HepG2 (cell line): ENCODE results near the gene GHRL. TPM values are rescaled to one million over a fixed set of nuclear protein-coding genes. Genes with fewer than 3 reads are reported as not detected.
A peak's percentile ranks its signal among the peaks of the same experiment; 100 is the strongest.

Source experiments
- ARNTL ChIP-seq: sonication (generic); formaldehyde crosslinking; IDR thresholded peaks from 2 replicates; pipeline ENCODE4 v1.4.0; 2020; ENCODE audit warnings: mild to moderate bottlenecking, missing genetic modification reagents
- CERS6 ChIP-seq: sonication (generic); formaldehyde crosslinking; IDR thresholded peaks from 2 replicates; pipeline ENCODE4 v1.5.0; 2020; ENCODE audit warnings: missing genetic modification reagents
- DZIP1 ChIP-seq: sonication (generic); formaldehyde crosslinking; IDR thresholded peaks from 2 replicates; pipeline ENCODE4 v1.5.0; 2020; ENCODE audit warnings: mild to moderate bottlenecking, missing genetic modification reagents
- HOXA9 ChIP-seq: sonication (generic); formaldehyde crosslinking; IDR thresholded peaks from 2 replicates; pipeline ENCODE4 v1.8.1; 2022; ENCODE audit warnings: missing genetic modification reagents, mild to moderate bottlenecking, moderate library complexity, borderline replicate concordance
- NFKB2 ChIP-seq: sonication (generic); formaldehyde crosslinking; IDR thresholded peaks from 2 replicates; pipeline ENCODE4 v1.4.0; 2020; ENCODE audit warnings: missing genetic modification reagents, borderline replicate concordance
- PATZ1 ChIP-seq: sonication (generic); formaldehyde crosslinking; IDR thresholded peaks from 2 replicates; pipeline ENCODE4 v1.4.0; 2020; ENCODE audit warnings: missing genetic modification reagents
- PHF5A ChIP-seq: IDR thresholded peaks from one replicate; pipeline ENCODE4 v1.6.1; 2018; ENCODE audit warnings: low read depth, missing genetic modification reagents; ENCODE audit not compliant: unreplicated experiment
- PLRG1 ChIP-seq: fragments of 450-650 bp; conservative IDR thresholded peaks from 2 replicates; pipeline ENCODE4 v1.6.1; 2016
- PPARG ChIP-seq: conservative IDR thresholded peaks from 2 replicates; pipeline ENCODE4 v1.6.1; 2016; ENCODE audit warnings: missing biosample characterization, missing genetic modification reagents
- TEAD2 ChIP-seq: sonication (generic); formaldehyde crosslinking; IDR thresholded peaks from 2 replicates; pipeline ENCODE4 v1.9.0; 2021; ENCODE audit warnings: missing genetic modification reagents
- TEAD3 ChIP-seq: optimal IDR thresholded peaks from 2 replicates; pipeline ENCODE3; 2016; ENCODE audit warnings: borderline replicate concordance
- TFDP2 ChIP-seq: sonication (generic); formaldehyde crosslinking; IDR thresholded peaks from 2 replicates; pipeline ENCODE4 v1.4.0; 2020; ENCODE audit warnings: missing genetic modification reagents
- THAP8 ChIP-seq: sonication (generic); formaldehyde crosslinking; IDR thresholded peaks from 2 replicates; pipeline ENCODE4 v1.5.1; 2020; ENCODE audit warnings: missing genetic modification reagents, mild to moderate bottlenecking, borderline replicate concordance
- ZBTB44 ChIP-seq: sonication (generic); formaldehyde crosslinking; IDR thresholded peaks from 2 replicates; pipeline ENCODE4 v1.4.0; 2020; ENCODE audit warnings: missing genetic modification reagents
- ZNF18 ChIP-seq: sonication (generic); formaldehyde crosslinking; IDR thresholded peaks from 2 replicates; pipeline ENCODE4 v1.8.0; 2022; ENCODE audit warnings: mild to moderate bottlenecking, missing genetic modification reagents; ENCODE audit not compliant: insufficient replicate concordance
- ZNF746 ChIP-seq: sonication (generic); formaldehyde crosslinking; IDR thresholded peaks from 2 replicates; pipeline ENCODE4 v1.8.0; 2022; ENCODE audit warnings: mild to moderate bottlenecking, missing genetic modification reagents
- ZNF777 ChIP-seq: sonication (generic); formaldehyde crosslinking; IDR thresholded peaks from 2 replicates; pipeline ENCODE4 v1.4.0; 2020; ENCODE audit warnings: missing genetic modification reagents
- polyA plus RNA-seq, 8 experiments: library from polyadenylated mRNA; depleted of rRNA in 3 of 8; stranded (reverse) in 7 of 8; unstranded in 1 of 8; fragments of >200 nt; fragmentation: Illumina TruSeq in 4 of 8; extraction: Trizol in 4 of 8; gene quantifications; 2 replicates each; pipeline versions ENCODE4 v1.2.1 to v1.2.3, GENCODE V29; 2011 to 2016; ENCODE audit warnings: low read depth in 4 of 8, missing spikeins in 1 of 8, mixed read lengths in 1 of 8; ENCODE audit not compliant: insufficient read depth in 1 of 8
- total RNA-seq, 5 experiments: library from RNA; depleted of rRNA; stranded (reverse); fragments of >200 nt; fragmentation: Illumina TruSeq; extraction: Trizol; gene quantifications; 2 replicates each; pipeline ENCODE4 v1.2.3, GENCODE V29; 2016; ENCODE audit warnings: low read depth in 1 of 5

GHRL gene
- total and polyA plus RNA-seq, 2 of the 13 experiments (the other 11 are each of a cell fraction or from before 2014, with no cell fraction given): 0.09 TPM; not detected in 1

- no peak for TF ChIP-seq ZBTB44 (CRISPR knock-in tag)
- no peak for TF ChIP-seq CERS6 (CRISPR knock-in tag)
- TF ChIP-seq ZNF746: no peak
- 0 out of 2 replicates have a peak, but pooled peaks have one; percentile 16 for TF ChIP-seq ZNF777 (CRISPR knock-in tag)
- no peak for TF ChIP-seq ARNTL (CRISPR knock-in tag)
- TF ChIP-seq HOXA9 (CRISPR knock-in tag): no peak
- TF ChIP-seq PLRG1: no peak
- TF ChIP-seq NFKB2: peak; percentile 33; the same call in 1 of the 2 replicates
- peak; percentile 63 for TF ChIP-seq PATZ1 (CRISPR knock-in tag)
- TF ChIP-seq PPARG (CRISPR knock-in tag): peak; percentile 36; the same call in 1 of the 2 replicates
- no peak for TF ChIP-seq DZIP1 (CRISPR knock-in tag)
- TF ChIP-seq THAP8 (CRISPR knock-in tag): no peak
- TF ChIP-seq PHF5A (CRISPR knock-in tag): no peak
- peak; percentile 90 for TF ChIP-seq TEAD3
- no peak for TF ChIP-seq ZNF18 (CRISPR knock-in tag)
- no peak for TF ChIP-seq TEAD2 (CRISPR knock-in tag)
- no peak for TF ChIP-seq TFDP2 (CRISPR knock-in tag)
Measured at GRCh38 chr3:10292505-10293419, at the start of gene GHRL (continued).
